Adipocyte (in vitro differentiated cells): ENCODE data around the gene AMFR.

Experiments used
- DNase-seq: peaks from one replicate; pipeline ENCODE4 v3.0.0-alpha.2; 2015; ENCODE audit warnings: low read depth
- H3K27me3 ChIP-seq: replicated peaks from 2 replicates; pipeline ENCODE4 v1.7.0; 2013; ENCODE audit warnings: mild to moderate bottlenecking, low read length, moderate library complexity; ENCODE audit not compliant: control insufficient read depth, insufficient read depth
- H3K36me3 ChIP-seq: 2 replicates; pipeline ENCODE4 v1.7.0; 2013; ENCODE audit warnings: low read length, mild to moderate bottlenecking, moderate library complexity; ENCODE audit not compliant: control insufficient read depth, insufficient read depth, severe bottlenecking
- H3K4me1 ChIP-seq: 2 replicates; pipeline ENCODE4 v1.7.0; 2013; ENCODE audit warnings: mild to moderate bottlenecking, low read length, moderate library complexity; ENCODE audit not compliant: control insufficient read depth, insufficient read depth
- H3K4me3 ChIP-seq: 2 replicates; pipeline ENCODE4 v1.7.0; 2013; ENCODE audit warnings: mild to moderate bottlenecking, low read length, moderate library complexity
- H3K9ac ChIP-seq: 2 replicates; pipeline ENCODE4 v1.7.0; 2013; ENCODE audit warnings: mild to moderate bottlenecking, low read length, moderate library complexity
- H3K9me3 ChIP-seq: 2 replicates; pipeline ENCODE4 v1.7.0; 2013; ENCODE audit warnings: mild to moderate bottlenecking, low read length, moderate library complexity; ENCODE audit not compliant: control insufficient read depth

AMFR gene

GRCh38 chr16:56334761-56335160 is 90.6 kb downstream of the AMFR start:
- no peaks in the 10 kb centered on the region for H3K9me3 ChIP-seq
- H3K36me3 ChIP-seq, result no peaks in the 10 kb centered on the region
- H3K27me3 ChIP-seq, result peaks cover 4% of the 10 kb centered on the region

GRCh38 chr16:56332464-56333079 is 92.8 kb downstream of the AMFR start:
- no peak overlapping the region for H3K9ac ChIP-seq
- peaks cover 4% of the 10 kb centered on the region for H3K27me3 ChIP-seq
- H3K4me1 ChIP-seq, result no peaks in the 10 kb centered on the region
- H3K4me3 ChIP-seq, result no peak overlapping the region
- peak; percentile 56 for DNase-seq
- no peaks in the 10 kb centered on the region for H3K36me3 ChIP-seq
- H3K9me3 ChIP-seq, result no peaks in the 10 kb centered on the region

More at GRCh38 chr16:56334761-56335160, 90.6 kb downstream of the AMFR start:
- no peak overlapping the region for H3K9ac ChIP-seq
- H3K4me3 ChIP-seq, result no peak overlapping the region
- DNase-seq, result no peak
- H3K4me1 ChIP-seq, result no peaks in the 10 kb centered on the region

GRCh38 chr16:56331915-56332314 is 93.4 kb downstream of the AMFR start:
- Histone ChIP-seq H3K9ac (no peak overlapping the region), H3K27me3 (peaks cover 4% of the 10 kb centered on the region), H3K4me3 (no peak overlapping the region), H3K36me3 (no peaks in the 10 kb centered on the region), H3K4me1 (no peaks in the 10 kb centered on the region), H3K9me3 (no peaks in the 10 kb centered on the region)
- DNase-seq, result no peak

- H3K9me3 ChIP-seq, result no peaks in the 10 kb centered on the region
- H3K4me1 ChIP-seq, result no peaks in the 10 kb centered on the region
- H3K27me3 ChIP-seq, result peaks cover 1% of the 10 kb centered on the region
- no peak overlapping the region for H3K4me3 ChIP-seq
- DNase-seq, result no peak
- H3K36me3 ChIP-seq, result no peaks in the 10 kb centered on the region
- H3K9ac ChIP-seq, result no peak overlapping the region
Measured at GRCh38 chr16:56331399-56331798, 93.9 kb downstream of the AMFR start.

- H3K27me3 ChIP-seq, result no peaks in the 10 kb centered on the region
Measured at GRCh38 chr16:56330476-56330875, 94.9 kb downstream of the AMFR start.

GRCh38 chr16:56329887-56330286 is 95.5 kb downstream of the AMFR start:
- no peaks in the 10 kb centered on the region for H3K27me3 ChIP-seq
- no peak for DNase-seq
- H3K4me1 ChIP-seq, result no peaks in the 10 kb centered on the region
- no peak overlapping the region for H3K9ac ChIP-seq
- no peaks in the 10 kb centered on the region for H3K9me3 ChIP-seq
- H3K4me3 ChIP-seq, result no peak overlapping the region
- no peaks in the 10 kb centered on the region for H3K36me3 ChIP-seq

More at GRCh38 chr16:56330476-56330875, 94.9 kb downstream of the AMFR start:
- Histone ChIP-seq H3K36me3 (no peaks in the 10 kb centered on the region), H3K4me3 (no peak overlapping the region), H3K4me1 (no peaks in the 10 kb centered on the region), H3K9ac (no peak overlapping the region), H3K9me3 (no peaks in the 10 kb centered on the region)
- no peak for DNase-seq

GRCh38 chr16:56328276-56329022 is 96.9 kb downstream of the AMFR start:
- H3K27me3 ChIP-seq, result no peaks in the 10 kb centered on the region
- no peaks in the 10 kb centered on the region for H3K36me3 ChIP-seq
- peaks cover 1% of the 10 kb centered on the region for H3K9me3 ChIP-seq
- DNase-seq, result no peak
- H3K9ac ChIP-seq, result no peak overlapping the region
- no peaks in the 10 kb centered on the region for H3K4me1 ChIP-seq
- H3K4me3 ChIP-seq, result no peak overlapping the region

- Histone ChIP-seq H3K36me3 (no peaks in the 10 kb centered on the region), H3K4me1 (no peaks in the 10 kb centered on the region), H3K4me3 (no peak overlapping the region), H3K9ac (no peak overlapping the region), H3K9me3 (peaks cover 7% of the 10 kb centered on the region), H3K27me3 (no peaks in the 10 kb centered on the region)
- DNase-seq, result no peak
Measured at GRCh38 chr16:56327929-56328258, 97.5 kb downstream of the AMFR start.

- Histone ChIP-seq H3K4me1 (no peaks in the 10 kb centered on the region), H3K36me3 (no peaks in the 10 kb centered on the region), H3K4me3 (no peak overlapping the region), H3K27me3 (no peaks in the 10 kb centered on the region), H3K9me3 (peaks cover 7% of the 10 kb centered on the region), H3K9ac (no peak overlapping the region)
- DNase-seq, result no peak
Measured at GRCh38 chr16:56327071-56327928, 98.0 kb downstream of the AMFR start.

GRCh38 chr16:56325956-56326355 is 99.4 kb downstream of the AMFR start:
- Histone ChIP-seq H3K9ac (no peak overlapping the region), H3K4me3 (no peak overlapping the region), H3K4me1 (no peaks in the 10 kb centered on the region), H3K27me3 (no peaks in the 10 kb centered on the region), H3K9me3 (peaks cover 7% of the 10 kb centered on the region), H3K36me3 (no peaks in the 10 kb centered on the region)
- no peak for DNase-seq

GRCh38 chr16:56324406-56324805 is 100.9 kb downstream of the AMFR start:
- Histone ChIP-seq H3K27me3 (peaks cover 3% of the 10 kb centered on the region), H3K9me3 (peaks cover 7% of the 10 kb centered on the region), H3K36me3 (no peaks in the 10 kb centered on the region), H3K9ac (no peak overlapping the region), H3K4me1 (no peaks in the 10 kb centered on the region), H3K4me3 (no peak overlapping the region)
- no peak for DNase-seq
